Measurements from ENCODE around the gene TRIM8.
A peak's percentile ranks its signal among the peaks of the same experiment; 100 is the strongest.

The TRIM8 gene

DNA sequence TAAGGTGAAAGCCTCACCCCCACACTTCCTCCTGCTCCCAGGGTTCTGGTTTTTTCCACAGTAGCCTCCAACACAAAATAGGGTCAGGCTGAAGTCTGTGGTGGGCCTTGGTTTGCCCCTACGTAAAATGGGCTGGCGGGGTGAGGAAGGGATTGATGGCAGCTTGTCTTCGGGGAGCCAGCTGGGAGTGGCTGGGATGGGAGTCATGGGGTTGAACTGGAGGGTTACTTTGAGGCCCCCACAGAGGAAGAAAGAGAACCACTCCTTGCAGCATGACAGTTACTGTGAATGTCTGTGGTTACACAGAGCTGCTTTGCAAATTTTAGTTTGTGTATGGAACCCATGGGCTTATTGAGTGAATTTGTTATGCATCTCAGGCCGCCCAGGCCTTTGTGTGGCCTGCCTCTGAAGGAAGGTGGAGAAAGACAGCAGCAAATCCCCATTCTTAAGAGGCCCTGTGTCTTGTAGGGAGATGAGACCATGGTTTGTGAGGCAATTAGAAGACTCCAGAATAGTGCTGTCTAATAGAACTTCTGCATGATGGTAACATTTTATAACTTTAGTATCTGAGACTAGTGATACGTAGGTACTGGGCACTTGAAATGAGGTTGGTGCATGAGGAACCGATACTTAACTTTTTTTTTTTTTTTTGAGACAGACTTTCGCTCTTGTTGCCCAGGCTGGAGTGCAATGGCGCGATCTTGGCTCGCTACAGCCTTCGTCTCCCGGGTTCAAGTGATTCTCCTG lies 8.1 kb downstream of the TRIM8 start:
- POLR2A ChIA-PET: no interaction called here
- H3K9me3 ChIP-seq (ENCODE audit: control extremely low read depth in 1 of 5, control insufficient read depth in 4 of 5, insufficient read depth in 2 of 5, low read depth in 1 of 5, low read length in 4 of 5): no peaks in the 10 kb centered on the region
- CTCF ChIA-PET: interaction anchor here (0.5 to 4.4 kb wide), 4 partner anchors 8 to 25 kb away, joined by 3 to 24 read pairs (median 18); no protein-coding TSS in a partner anchor
- peak overlapping the region in 1 of 2 experiments; percentile 47 for H3K27ac ChIP-seq (ENCODE audit: insufficient read depth in 1 of 2, low read depth in 1 of 2, low read length in 2 of 2, poor library complexity in 1 of 2, severe bottlenecking in 2 of 2)
- no peaks in the 10 kb centered on the region for H3K27me3 ChIP-seq (replicated peaks in 2 of 5; ENCODE audit: control insufficient read depth in 4 of 5, insufficient read depth in 5 of 5, low read length in 4 of 5)
- peak overlapping the region in 1 of 7 experiments; percentile 8 for H3K4me3 ChIP-seq (ENCODE audit: control insufficient read depth in 1 of 7, extremely low read depth in 1 of 7, insufficient read depth in 4 of 7, low read depth in 2 of 7, low read length in 6 of 7)
- peaks cover 3 to 59% (median 49%) of the 10 kb centered on the region in 4 experiments for H3K36me3 ChIP-seq (ENCODE audit: control insufficient read depth in 4 of 4, insufficient read depth in 4 of 4, low read length in 3 of 4)
- no peak for DNase-seq
- peaks cover 4 to 62% (median 56%) of the 10 kb centered on the region in 4 experiments for H3K4me1 ChIP-seq (ENCODE audit: control extremely low read depth in 1 of 4, control insufficient read depth in 4 of 4, insufficient read depth in 4 of 4, low read length in 3 of 4)
- 85% methylated on average over 4 of the region's 12 CpGs for WGBS (ENCODE audit: insufficient coverage)

DNA sequence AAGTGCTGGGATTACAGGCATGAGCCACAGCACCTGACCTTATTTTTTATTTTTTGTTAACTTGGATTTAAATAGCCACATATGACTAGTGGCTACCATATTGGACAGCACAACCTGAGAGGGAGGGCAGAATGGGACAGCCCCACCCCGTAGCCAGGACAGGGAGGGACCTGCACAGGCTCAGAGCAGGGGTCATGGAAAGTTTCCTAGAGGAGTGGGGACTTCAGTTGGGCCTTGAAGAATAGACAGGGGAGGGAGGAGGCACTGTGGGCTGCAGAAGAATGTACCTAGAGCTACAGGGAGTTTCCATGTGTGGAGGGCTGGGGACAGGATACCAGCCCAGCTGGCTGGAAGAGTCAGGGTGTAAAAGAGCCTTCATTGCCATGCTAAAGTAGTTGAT lies 8.8 kb downstream of the TRIM8 start:
- Histone ChIP-seq H3K36me3 (ENCODE audit: control insufficient read depth in 4 of 4, insufficient read depth in 4 of 4, low read length in 3 of 4) (peaks cover 3 to 61% (median 46%) of the 10 kb centered on the region in 4 experiments), H3K4me3 (ENCODE audit: control insufficient read depth in 1 of 7, extremely low read depth in 1 of 7, insufficient read depth in 4 of 7, low read depth in 2 of 7, low read length in 6 of 7) (no peak overlapping the region), H3K27me3 (replicated peaks in 2 of 5; ENCODE audit: control insufficient read depth in 4 of 5, insufficient read depth in 5 of 5, low read length in 4 of 5) (no peaks in the 10 kb centered on the region), H3K27ac (ENCODE audit: insufficient read depth in 1 of 2, low read depth in 1 of 2, low read length in 2 of 2, poor library complexity in 1 of 2, severe bottlenecking in 2 of 2) (no peak overlapping the region), H3K9me3 (ENCODE audit: control extremely low read depth in 1 of 5, control insufficient read depth in 4 of 5, insufficient read depth in 2 of 5, low read depth in 1 of 5, low read length in 4 of 5) (no peaks in the 10 kb centered on the region), H3K4me1 (ENCODE audit: control extremely low read depth in 1 of 4, control insufficient read depth in 4 of 4, insufficient read depth in 4 of 4, low read length in 3 of 4) (peaks cover 0 to 57% (median 54%) of the 10 kb centered on the region in 4 experiments)
- ChIA-PET POLR2A (no interaction called here), CTCF (interaction anchor here (0.6 to 10.8 kb wide), 4 partner anchors 12 to 513 kb away, joined by 3 to 98 read pairs (median 8); no protein-coding TSS in a partner anchor)
- DNase-seq: no peak
- WGBS (ENCODE audit: insufficient coverage): 100% methylated on average over 1 of the region's 1 CpG

DNA sequence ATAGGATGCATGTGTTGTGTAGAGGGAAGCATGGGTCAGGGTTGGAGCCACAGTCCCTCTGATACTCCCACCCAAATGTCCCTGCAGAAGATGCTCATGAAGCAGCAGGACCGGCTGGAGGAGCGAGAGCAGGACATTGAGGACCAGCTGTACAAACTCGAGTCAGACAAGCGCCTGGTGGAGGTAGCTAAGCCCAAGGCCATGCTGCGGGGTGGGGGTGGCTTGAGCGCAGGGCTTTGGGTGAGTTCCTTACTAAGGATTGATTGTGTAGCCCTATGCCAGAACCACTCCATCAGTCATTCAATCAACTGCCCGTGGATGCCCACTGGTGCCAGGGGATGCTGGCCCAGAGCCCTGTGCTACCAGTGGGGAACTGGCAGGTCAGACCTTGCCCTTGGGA lies 10.3 kb downstream of the TRIM8 start:
- POLR2A ChIA-PET: no interaction called here
- WGBS (ENCODE audit: insufficient coverage): 97% methylated on average over 5 of the region's 7 CpGs
- H3K4me3 ChIP-seq (ENCODE audit: control insufficient read depth in 1 of 7, extremely low read depth in 1 of 7, insufficient read depth in 4 of 7, low read depth in 2 of 7, low read length in 6 of 7): no peak overlapping the region
- H3K9me3 ChIP-seq (ENCODE audit: control extremely low read depth in 1 of 5, control insufficient read depth in 4 of 5, insufficient read depth in 2 of 5, low read depth in 1 of 5, low read length in 4 of 5): no peaks in the 10 kb centered on the region
- peaks cover 0 to 51% (median 41%) of the 10 kb centered on the region in 4 experiments for H3K4me1 ChIP-seq (ENCODE audit: control extremely low read depth in 1 of 4, control insufficient read depth in 4 of 4, insufficient read depth in 4 of 4, low read length in 3 of 4)
- CTCF ChIA-PET: interaction anchor here (1.1 to 10.8 kb wide), 4 partner anchors 9 to 22 kb away, joined by 3 to 98 read pairs (median 16); partner anchors contain the start of gene TRIM8
- H3K36me3 ChIP-seq (ENCODE audit: control insufficient read depth in 4 of 4, insufficient read depth in 4 of 4, low read length in 3 of 4): peaks cover 3 to 65% (median 48%) of the 10 kb centered on the region in 4 experiments
- no peaks in the 10 kb centered on the region for H3K27me3 ChIP-seq (replicated peaks in 2 of 5; ENCODE audit: control insufficient read depth in 4 of 5, insufficient read depth in 5 of 5, low read length in 4 of 5)
- DNase-seq: no peak
- no peak overlapping the region for H3K27ac ChIP-seq (ENCODE audit: insufficient read depth in 1 of 2, low read depth in 1 of 2, low read length in 2 of 2, poor library complexity in 1 of 2, severe bottlenecking in 2 of 2)

DNA sequence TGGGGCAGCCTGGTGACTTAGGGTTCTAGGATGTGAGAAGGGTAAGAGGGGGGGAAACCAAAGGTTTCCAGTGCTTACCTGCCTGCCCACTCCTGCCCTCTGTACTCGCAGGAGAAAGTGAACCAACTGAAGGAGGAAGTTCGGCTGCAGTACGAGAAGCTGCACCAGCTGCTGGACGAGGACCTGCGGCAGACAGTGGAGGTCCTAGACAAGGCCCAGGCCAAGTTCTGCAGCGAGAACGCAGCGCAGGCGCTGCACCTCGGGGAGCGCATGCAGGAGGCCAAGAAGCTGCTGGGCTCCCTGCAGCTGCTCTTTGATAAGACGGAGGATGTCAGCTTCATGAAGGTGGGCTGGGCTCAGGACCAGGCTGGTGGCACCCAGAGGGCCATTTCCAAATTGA lies 10.7 kb downstream of the TRIM8 start:
- Histone ChIP-seq H3K36me3 (ENCODE audit: control insufficient read depth in 4 of 4, insufficient read depth in 4 of 4, low read length in 3 of 4) (peaks cover 3 to 65% (median 48%) of the 10 kb centered on the region in 4 experiments), H3K27ac (ENCODE audit: insufficient read depth in 1 of 2, low read depth in 1 of 2, low read length in 2 of 2, poor library complexity in 1 of 2, severe bottlenecking in 2 of 2) (no peak overlapping the region), H3K4me3 (ENCODE audit: control insufficient read depth in 1 of 7, extremely low read depth in 1 of 7, insufficient read depth in 4 of 7, low read depth in 2 of 7, low read length in 6 of 7) (no peak overlapping the region), H3K9me3 (ENCODE audit: control extremely low read depth in 1 of 5, control insufficient read depth in 4 of 5, insufficient read depth in 2 of 5, low read depth in 1 of 5, low read length in 4 of 5) (no peaks in the 10 kb centered on the region), H3K4me1 (ENCODE audit: control extremely low read depth in 1 of 4, control insufficient read depth in 4 of 4, insufficient read depth in 4 of 4, low read length in 3 of 4) (peaks cover 0 to 49% (median 38%) of the 10 kb centered on the region in 4 experiments), H3K27me3 (replicated peaks in 2 of 5; ENCODE audit: control insufficient read depth in 4 of 5, insufficient read depth in 5 of 5, low read length in 4 of 5) (no peaks in the 10 kb centered on the region)
- DNase-seq: no peak
- ChIA-PET POLR2A (no interaction called here), CTCF (interaction anchor here (1.3 to 10.8 kb wide), 4 partner anchors 10 to 21 kb away, joined by 3 to 98 read pairs (median 16); partner anchors contain the start of gene TRIM8)
- 93% methylated on average over 12 of the region's 12 CpGs for WGBS (ENCODE audit: insufficient coverage)

DNA sequence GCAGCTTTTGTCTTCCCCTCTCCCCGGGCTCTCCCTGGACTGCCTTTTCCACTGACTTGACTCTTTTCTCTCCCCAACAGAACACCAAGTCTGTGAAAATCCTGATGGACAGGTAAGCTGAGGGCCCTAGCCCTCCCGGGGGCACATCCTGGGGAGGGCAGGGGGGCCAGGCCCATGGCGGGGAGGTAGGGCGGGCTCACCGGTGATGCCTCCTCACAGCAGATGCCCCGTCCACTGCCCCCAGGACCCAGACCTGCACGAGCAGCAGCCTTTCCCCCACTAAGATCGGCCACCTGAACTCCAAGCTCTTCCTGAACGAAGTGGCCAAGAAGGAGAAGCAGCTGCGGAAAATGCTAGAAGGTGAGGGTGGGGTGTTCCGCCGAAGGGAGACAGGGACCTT lies 11.7 kb downstream of the TRIM8 start:
- ChIA-PET CTCF (interaction anchor here (0.6 to 10.8 kb wide), 7 partner anchors 9 to 460 kb away, joined by 3 to 98 read pairs (median 3); partner anchors contain the start of gene TRIM8), POLR2A (interaction anchor here (1.3 to 1.4 kb wide), 2 partner anchors 10 to 14 kb away, joined by 3 to 4 read pairs; no protein-coding TSS in a partner anchor)
- Histone ChIP-seq H3K27ac (ENCODE audit: insufficient read depth in 1 of 2, low read depth in 1 of 2, low read length in 2 of 2, poor library complexity in 1 of 2, severe bottlenecking in 2 of 2) (no peak overlapping the region), H3K4me3 (ENCODE audit: control insufficient read depth in 1 of 7, extremely low read depth in 1 of 7, insufficient read depth in 4 of 7, low read depth in 2 of 7, low read length in 6 of 7) (no peak overlapping the region), H3K36me3 (ENCODE audit: control insufficient read depth in 4 of 4, insufficient read depth in 4 of 4, low read length in 3 of 4) (peaks cover 3 to 61% (median 48%) of the 10 kb centered on the region in 4 experiments), H3K27me3 (replicated peaks in 2 of 5; ENCODE audit: control insufficient read depth in 4 of 5, insufficient read depth in 5 of 5, low read length in 4 of 5) (no peaks in the 10 kb centered on the region), H3K9me3 (ENCODE audit: control extremely low read depth in 1 of 5, control insufficient read depth in 4 of 5, insufficient read depth in 2 of 5, low read depth in 1 of 5, low read length in 4 of 5) (no peaks in the 10 kb centered on the region), H3K4me1 (ENCODE audit: control extremely low read depth in 1 of 4, control insufficient read depth in 4 of 4, insufficient read depth in 4 of 4, low read length in 3 of 4) (peaks cover 2 to 49% (median 38%) of the 10 kb centered on the region in 4 experiments)
- no peak for DNase-seq
- WGBS (ENCODE audit: insufficient coverage): 98% methylated on average over 6 of the region's 12 CpGs

DNA sequence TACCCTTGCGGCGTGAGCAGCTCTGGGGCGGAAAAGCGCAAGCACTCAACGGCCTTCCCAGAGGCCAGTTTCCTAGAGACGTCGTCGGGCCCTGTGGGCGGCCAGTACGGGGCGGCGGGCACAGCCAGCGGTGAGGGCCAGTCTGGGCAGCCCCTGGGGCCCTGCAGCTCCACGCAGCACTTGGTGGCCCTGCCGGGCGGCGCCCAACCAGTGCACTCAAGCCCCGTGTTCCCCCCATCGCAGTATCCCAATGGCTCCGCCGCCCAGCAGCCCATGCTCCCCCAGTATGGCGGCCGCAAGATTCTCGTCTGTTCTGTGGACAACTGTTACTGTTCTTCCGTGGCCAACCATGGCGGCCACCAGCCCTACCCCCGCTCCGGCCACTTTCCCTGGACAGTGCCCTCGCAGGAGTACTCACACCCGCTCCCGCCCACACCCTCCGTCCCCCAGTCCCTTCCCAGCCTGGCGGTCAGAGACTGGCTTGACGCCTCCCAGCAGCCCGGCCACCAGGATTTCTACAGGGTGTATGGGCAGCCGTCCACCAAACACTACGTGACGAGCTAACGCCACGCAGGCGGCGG lies 12.6 kb downstream of the TRIM8 start:
- CTCF ChIA-PET: interaction anchor here (1.2 to 10.8 kb wide), 4 partner anchors 9 to 19 kb away, joined by 3 to 98 read pairs (median 11); partner anchors contain the start of gene TRIM8
- H3K36me3 ChIP-seq (ENCODE audit: control insufficient read depth in 4 of 4, insufficient read depth in 4 of 4, low read length in 3 of 4): peaks cover 3 to 60% (median 45%) of the 10 kb centered on the region in 4 experiments
- no peak overlapping the region for H3K4me3 ChIP-seq (ENCODE audit: control insufficient read depth in 1 of 7, extremely low read depth in 1 of 7, insufficient read depth in 4 of 7, low read depth in 2 of 7, low read length in 6 of 7)
- POLR2A ChIA-PET: interaction anchor here (1.4 kb wide), 1 partner anchor 11 kb away, joined by 4 read pairs; no protein-coding TSS in a partner anchor
- WGBS (ENCODE audit: insufficient coverage): 97% methylated on average over 41 of the region's 42 CpGs
- H3K27ac ChIP-seq (ENCODE audit: insufficient read depth in 1 of 2, low read depth in 1 of 2, low read length in 2 of 2, poor library complexity in 1 of 2, severe bottlenecking in 2 of 2): no peak overlapping the region
- no peaks in the 10 kb centered on the region for H3K27me3 ChIP-seq (replicated peaks in 2 of 5; ENCODE audit: control insufficient read depth in 4 of 5, insufficient read depth in 5 of 5, low read length in 4 of 5)
- DNase-seq: no peak
- H3K9me3 ChIP-seq (ENCODE audit: control extremely low read depth in 1 of 5, control insufficient read depth in 4 of 5, insufficient read depth in 2 of 5, low read depth in 1 of 5, low read length in 4 of 5): no peaks in the 10 kb centered on the region
- peaks cover 2 to 49% (median 37%) of the 10 kb centered on the region in 4 experiments for H3K4me1 ChIP-seq (ENCODE audit: control extremely low read depth in 1 of 4, control insufficient read depth in 4 of 4, insufficient read depth in 4 of 4, low read length in 3 of 4)

Data from common myeloid progenitor, CD34-positive (primary cell).